Stimulated activated CD8-positive, alpha-beta memory T cell treated with anti-CD3 and anti-CD28 coated beads, Interleukin-12 subunit alpha, Interleukin-12 subunit beta, amount 100 ng/mL, for 24 hours (primary cell): ENCODE measurements around the gene TMEM200B.
"Not testable (repeated sequence)": the region's sequence is repeated elsewhere in the genome, so short reads cannot be mapped to it uniquely, and the experiment has no call there.

Experiments used
- DNase-seq: peaks from one replicate; pipeline ENCODE4 v3.0.0-alpha.2; 2020; ENCODE audit errors: extremely low read depth

The TMEM200B gene

DNA sequence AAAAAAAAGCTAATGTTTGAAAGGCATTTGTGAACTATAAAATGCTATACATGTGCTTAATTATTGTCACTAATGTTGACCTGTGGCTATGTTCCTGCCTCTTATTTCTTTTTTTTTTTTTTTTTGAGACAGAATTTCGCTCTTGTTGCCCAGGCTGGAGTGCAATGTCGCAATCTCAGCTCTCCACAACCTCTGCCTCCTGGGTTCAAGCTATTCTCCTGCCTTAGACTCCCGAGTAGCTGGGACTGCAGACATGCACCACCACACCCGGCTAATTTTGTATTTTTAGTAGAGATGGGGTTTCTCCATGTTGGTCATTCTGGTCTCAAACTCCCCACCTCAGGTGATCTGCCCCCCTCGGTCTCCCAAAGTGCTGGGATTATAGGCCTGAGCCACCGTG is 15.7 kb downstream of the TMEM200B start:
- not testable (repeated sequence) for DNase-seq

GRCh38 chr1:29105822-29106221 is 17.9 kb downstream of the TMEM200B start:
- DNase-seq, result no peak

DNA sequence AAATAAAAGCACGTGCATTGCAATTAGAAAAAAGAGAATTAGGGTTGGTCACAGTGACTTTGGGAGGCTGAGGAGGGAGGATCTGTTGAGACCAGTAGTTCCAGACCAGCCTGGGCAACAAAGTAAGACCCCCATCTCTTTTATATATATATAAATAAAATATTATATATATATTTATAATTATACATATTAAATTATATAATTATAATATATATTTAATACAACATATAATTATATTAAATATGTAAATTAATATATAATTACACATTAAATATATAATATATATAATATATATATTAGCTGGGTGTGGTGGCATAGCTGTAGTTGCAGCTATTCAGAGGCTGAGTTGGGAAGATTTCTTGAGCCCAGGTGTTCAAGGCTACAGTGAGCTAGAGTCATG is 23.2 kb downstream of the TMEM200B start:
- DNase-seq, result no peak

GRCh38 chr1:29099286-29099685 is 24.4 kb downstream of the TMEM200B start:
- DNase-seq, result no peak

DNA sequence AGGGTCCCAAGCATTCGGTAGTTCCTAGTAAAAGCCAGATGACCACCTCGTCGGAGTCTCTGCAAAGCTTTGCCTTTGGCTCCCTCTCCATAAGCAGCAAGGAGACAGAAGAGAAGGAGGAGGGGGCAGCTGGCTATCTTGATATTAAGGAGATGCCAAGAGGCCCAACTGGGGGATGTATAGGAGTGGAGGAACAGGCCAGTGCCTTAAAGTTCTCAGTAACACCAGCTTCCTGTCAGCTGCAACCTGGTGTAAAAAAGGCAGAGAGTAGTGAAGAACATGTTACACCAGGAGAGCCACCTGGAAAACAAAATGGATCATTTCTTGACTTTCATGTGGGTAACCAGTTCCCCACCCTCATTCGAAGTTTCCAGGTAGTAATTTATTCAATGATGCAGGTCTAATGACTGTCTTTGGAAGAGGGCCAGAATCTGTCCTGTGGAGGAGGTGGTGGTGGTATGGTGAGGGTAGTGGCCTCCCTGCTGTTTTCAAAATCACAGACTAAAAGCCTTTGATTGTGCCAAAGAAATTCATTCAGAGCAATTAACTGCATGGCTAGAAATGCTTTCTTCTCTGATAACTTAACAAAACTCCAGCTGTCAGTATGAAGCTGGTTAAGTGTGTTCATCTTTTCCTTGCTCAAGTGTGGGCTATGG is 27.3 kb downstream of the TMEM200B start:
- no peak for DNase-seq

DNA sequence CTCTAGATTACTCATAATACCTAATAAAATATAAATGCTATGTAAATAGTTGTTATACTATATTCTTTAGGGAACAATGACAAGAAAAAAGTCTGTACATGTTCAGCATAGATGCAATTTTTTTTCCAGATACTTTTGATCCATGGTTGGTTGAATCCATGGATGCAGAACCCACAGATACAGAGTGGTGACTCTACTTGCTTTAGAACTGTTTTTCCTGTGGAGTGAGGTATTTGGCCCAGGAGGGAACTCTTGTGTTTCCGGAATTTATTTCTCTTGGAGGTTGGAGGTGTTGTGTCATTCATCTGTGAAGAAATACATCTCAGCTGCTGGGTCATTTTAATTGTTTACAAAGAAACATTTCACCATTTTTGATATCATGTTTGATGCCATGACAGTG is 28.7 kb downstream of the TMEM200B start:
- DNase-seq, result no peak

- DNase-seq, result no peak
These were observed 29.3 kb downstream of the TMEM200B start for GRCh38 chr1:29094433-29094832.

- DNase-seq, result not testable (repeated sequence)
These were observed 31.0 kb downstream of the TMEM200B start for GRCh38 chr1:29092704-29093103.

DNA sequence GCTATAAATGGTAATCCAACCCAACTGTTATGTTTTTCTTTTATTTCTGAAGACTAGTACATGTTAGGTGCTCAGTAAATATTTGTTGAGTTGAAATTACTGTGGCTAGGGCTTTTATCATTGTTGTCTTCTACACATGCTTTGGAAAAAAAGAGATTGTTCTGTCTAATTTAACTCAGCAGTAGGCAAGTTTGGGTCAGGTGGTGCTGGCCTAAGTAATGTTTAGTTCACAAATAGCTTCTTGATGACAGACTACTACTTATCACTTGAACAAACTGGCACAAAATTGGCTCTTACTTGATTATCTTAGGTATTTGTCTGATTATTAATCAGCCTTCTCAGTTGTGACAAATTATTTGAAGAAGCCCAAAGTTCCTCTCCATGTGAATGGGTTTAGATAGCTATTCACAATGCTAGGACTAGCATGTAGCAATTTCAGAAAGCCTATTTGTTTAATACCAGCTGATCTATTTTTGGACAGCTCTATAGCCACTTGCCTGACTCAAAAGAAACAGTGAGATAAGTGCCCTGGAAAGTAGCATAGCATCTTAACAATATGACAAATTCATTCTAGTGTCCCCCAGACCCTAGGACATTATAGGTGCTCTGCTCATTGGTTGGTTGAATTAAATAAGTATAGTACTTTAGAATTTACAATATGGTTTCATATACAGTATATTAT is 32.6 kb downstream of the TMEM200B start:
- DNase-seq, result no peak

DNA sequence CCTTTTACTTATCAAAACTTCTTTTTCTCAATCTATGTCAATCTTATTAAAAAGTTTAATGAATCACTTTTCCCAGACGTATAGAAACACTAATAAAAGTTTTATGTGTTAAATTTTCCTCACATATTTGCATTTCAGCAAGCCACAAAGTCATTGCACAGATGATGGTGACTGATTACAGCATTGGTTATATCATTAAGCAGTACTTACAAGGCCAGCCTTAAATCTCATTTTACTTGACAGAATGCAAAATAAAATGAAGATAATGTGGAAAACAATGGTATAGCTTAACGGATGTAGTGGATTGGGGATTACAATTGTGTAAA is 39.5 kb downstream of the TMEM200B start:
- DNase-seq, result no peak

DNA sequence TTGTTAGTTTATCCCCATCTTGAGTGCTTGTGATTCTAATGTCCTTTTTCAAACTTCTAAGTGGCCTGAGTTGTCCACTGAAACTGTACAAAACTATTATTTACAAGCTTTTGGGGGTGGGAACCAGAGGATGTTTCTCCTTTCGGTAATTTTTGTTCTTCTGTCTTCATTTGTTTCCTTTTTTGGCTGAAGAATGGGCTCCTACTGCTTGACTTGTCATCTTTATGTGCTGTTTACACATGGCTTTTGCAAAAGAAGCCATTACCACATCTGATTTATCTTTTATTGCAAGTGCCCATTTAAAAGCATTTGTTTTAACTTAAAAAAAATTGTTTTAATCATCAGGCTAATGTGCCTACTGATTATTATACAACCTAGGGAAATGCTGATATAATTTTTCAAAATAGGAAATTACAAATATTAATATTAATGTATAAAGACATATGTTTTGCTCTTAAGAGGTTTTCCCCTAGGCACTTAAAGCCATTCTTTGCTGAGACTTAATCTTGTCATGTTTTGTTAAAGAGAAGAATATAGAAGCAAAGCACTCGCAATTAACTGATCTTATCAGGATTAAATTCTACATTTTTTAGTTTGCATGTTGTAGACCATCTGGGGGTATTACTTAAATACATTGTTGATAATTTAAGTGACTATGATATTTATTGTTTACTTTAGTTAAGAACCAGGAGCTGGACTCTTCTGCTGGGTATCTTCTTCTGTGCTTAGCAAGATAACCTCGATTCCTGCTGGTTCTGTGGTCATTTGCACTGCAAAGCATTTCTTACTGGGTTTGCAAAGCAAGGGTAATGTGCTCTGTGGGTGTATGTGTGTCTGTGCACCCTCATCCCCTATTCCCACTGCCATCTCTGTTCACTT is 40.1 kb downstream of the TMEM200B start:
- DNase-seq, result no peak

DNA sequence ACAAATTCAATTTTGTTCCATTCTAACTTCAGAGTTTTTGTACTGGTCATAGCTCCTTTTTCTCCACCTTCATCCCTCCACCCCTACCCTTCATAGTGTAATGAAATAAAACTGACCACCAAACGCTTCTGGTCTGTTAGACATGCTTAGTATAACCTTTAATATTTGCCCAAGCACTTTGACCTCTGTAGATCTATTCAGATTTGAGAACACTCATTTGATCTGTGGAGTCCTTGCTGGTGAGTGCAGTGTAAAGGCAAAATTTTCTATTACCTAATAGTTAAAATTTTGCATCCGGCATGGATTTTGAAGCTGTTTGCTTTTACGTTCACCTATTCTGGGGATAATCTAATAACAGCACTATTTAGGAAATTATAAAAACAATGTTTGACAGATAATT is 41.2 kb downstream of the TMEM200B start:
- DNase-seq, result no peak

DNA sequence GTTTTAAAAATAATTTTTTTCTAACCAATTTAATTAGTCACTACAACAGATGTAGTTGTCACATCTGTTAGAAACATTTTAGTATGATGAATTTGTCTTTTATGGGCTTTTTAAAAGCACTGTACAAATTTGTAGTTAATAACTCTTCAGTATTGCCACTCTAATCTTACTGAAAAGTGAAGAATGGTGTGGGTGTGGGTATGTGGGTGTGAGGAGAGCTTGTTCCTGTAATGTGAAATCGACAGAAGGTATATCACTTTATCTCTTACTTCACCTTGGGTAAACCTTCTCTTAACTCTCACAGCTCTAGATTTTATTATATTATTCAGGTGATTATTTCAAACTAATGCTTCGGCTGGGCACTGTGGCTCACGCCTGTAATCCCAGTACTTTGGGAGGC is 42.5 kb downstream of the TMEM200B start:
- DNase-seq, result no peak

DNA sequence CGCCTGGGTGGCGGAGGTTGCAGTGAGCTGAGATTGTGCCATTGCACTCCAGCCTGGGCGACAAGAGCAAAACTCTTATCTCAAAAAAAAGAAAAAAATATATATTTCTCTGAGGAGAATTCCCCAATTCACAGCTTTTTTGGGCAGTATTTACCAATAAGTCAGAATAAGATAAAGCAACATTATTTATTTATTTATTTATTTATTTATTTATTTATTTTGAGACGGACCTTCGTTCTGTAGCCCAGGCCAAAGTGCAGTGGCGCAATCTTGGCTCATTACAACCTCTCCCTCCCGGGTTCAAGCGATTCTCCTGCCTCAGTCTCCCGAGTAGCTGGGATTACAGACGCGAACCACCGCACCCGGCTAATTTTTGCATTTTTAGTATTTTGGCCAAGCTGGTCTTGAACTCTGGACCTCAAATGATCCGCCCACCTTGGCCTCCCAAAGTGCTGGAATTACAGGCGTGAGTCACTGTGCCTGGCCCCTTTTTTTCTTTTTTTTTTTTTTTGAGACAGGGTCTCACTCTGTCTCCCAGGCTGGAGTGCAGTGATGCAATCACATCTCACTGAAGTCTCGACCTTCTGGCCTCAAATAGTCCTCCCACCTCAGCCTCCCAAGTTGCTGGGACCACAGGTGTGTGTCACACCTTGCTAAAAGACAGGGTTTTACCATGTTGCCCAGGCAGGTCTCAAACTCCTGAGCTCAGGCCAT is 43.6 kb downstream of the TMEM200B start:
- not testable (repeated sequence) for DNase-seq

DNA sequence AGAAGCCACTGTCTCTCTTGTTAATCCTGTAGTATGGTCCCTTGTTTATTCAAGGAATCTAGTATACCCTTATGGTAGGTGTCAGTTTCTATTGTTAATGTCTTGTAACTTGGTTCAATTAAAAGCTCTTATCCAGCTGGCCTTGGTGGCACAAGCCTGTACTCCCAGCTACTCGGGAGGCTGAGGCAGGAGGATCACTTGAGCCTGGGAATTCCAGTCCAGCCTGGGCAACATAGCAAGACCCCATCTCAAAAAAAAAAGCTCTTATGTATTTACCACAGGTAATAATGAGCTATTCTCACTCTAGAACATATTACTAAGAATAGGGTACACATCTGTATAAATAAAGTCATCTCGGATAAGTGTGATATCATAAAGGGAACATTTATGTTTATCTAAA is 46.5 kb downstream of the TMEM200B start:
- no peak for DNase-seq
